PC-3 (cell line): Measurements from ENCODE around the gene TRMT10B.

Source experiments
- CTCF ChIP-seq: fragments of 300-600 bp; sonication (generic); conservative IDR thresholded peaks from 2 replicates; pipeline ENCODE4 v1.5.1; 2017; ENCODE audit warnings: antibody characterized with exemption, low read depth, mild to moderate bottlenecking, low read length
- EZH2 ChIP-seq: fragments of 300-600 bp; sonication (generic); IDR thresholded peaks from one replicate; pipeline ENCODE4 v1.6.1; 2017; ENCODE audit warnings: antibody characterized with exemption, mild to moderate bottlenecking, low read length; ENCODE audit not compliant: unreplicated experiment

GRCh38 chr9:37758747-37759146 lies 5.1 kb downstream of the TRMT10B start:
- TF ChIP-seq CTCF (no peak), EZH2 (no peak)
